Muscle layer of duodenum (tissue), 2 donors: ENCODE measurements around the gene MBLAC1.

Experiments
- H3K27ac ChIP-seq: one replicate; pipeline ENCODE4 v1.7.0; 2013; ENCODE audit warnings: mild to moderate bottlenecking, low read length
- H3K27me3 ChIP-seq: one replicate; pipeline ENCODE4 v1.7.0; 2013; ENCODE audit warnings: low read depth, mild to moderate bottlenecking, control low read depth, low read length
- H3K36me3 ChIP-seq, 2 donors: one replicate each; pipeline ENCODE4 v1.7.0; 2013; ENCODE audit warnings: low read length in 2 of 2, control low read depth in 1 of 2, mild to moderate bottlenecking in 1 of 2; ENCODE audit not compliant: insufficient read depth in 2 of 2, control insufficient read depth in 1 of 2
- H3K4me1 ChIP-seq, 2 donors: one replicate each; pipeline ENCODE4 v1.7.0; 2013; ENCODE audit warnings: low read length in 2 of 2, mild to moderate bottlenecking in 2 of 2, control low read depth in 1 of 2, moderate library complexity in 1 of 2; ENCODE audit not compliant: insufficient read depth in 2 of 2, control insufficient read depth in 1 of 2
- H3K4me3 ChIP-seq, 2 donors: one replicate each; pipeline ENCODE4 v1.7.0; 2013; ENCODE audit warnings: low read length in 2 of 2, low read depth in 1 of 2, mild to moderate bottlenecking in 1 of 2
- H3K9me3 ChIP-seq, 2 donors: one replicate each; pipeline ENCODE4 v1.7.0; 2013; ENCODE audit warnings: low read length in 2 of 2, control low read depth in 1 of 2, mild to moderate bottlenecking in 1 of 2; ENCODE audit not compliant: control insufficient read depth in 1 of 2
- donor health status: healthy.

Gene MBLAC1

DNA sequence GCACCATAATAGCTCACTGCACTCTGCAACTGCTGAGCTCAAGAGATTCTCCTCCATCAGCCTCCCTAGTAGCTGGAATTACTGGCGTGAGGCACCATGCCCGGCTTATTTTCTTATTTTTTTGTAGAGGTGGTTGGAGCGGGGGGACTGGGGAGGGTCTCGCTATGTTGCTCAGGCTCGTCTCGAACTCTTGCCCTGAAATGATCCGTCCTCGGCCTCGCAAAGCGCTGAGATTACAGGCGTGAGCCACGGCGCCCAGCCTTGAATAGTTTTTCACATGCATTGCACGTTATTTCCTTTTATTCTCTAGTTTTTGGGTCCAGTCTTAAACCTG, 21.4 kb downstream of the MBLAC1 start:
- H3K27me3 ChIP-seq: no peaks in the 10 kb centered on the region
- H3K27ac ChIP-seq: peak overlapping the region; percentile 10
- H3K4me1 ChIP-seq: peaks cover 3 to 16% of the 10 kb centered on the region in 2 donors
- peak overlapping the region; percentile 79 to 97 for H3K4me3 ChIP-seq
- peaks cover 0 to 3% of the 10 kb centered on the region in 2 donors for H3K36me3 ChIP-seq
- no peaks in the 10 kb centered on the region for H3K9me3 ChIP-seq

DNA sequence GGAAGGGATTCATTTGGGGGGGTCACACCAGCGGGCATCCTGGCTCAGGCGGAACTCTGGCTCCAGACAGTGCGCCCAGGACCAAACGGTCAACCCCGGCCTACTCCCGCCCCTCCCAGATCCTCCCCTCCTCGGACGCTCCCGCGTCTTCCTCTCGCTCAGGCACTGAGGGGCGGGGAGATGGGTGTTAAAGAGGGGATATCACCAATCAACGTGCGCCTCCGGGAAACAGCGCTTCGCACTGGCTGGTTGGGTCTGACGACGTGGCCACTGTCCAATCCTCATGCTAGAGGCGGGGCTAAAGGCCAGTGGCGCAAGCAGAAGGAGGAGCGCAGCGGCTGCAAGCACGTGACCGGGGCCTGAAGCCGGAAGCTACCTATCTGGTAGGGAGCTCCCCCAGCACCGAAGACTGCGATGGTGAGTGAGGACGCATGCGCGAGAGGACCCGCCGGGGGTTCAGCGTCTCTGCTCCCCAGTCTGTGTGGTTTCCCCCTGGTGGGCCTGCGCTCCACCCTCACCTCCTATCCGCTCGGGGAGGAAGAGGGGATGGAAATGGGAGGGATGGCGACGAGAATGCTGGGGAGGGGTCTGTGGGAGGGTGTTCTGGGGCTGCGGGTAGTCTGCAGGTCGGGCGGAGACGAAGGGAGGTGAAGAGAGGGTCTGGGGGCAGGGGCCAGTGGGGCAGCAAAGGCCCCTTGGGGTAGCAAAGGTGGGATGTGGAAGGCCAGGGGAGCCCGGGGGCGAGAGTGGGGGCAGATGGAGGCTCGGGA, 22.0 kb downstream of the MBLAC1 start, which contains the start of gene LAMTOR4:
Gene LAMTOR4, plus strand, starts transcription at position 360 of the 770 bp plus-strand sequence. Its CDS starts 55 bp downstream, at position 415.
- Histone ChIP-seq H3K9me3 (no peaks in the 10 kb centered on the region), H3K4me3 (peak within 1 kb of the TSS; percentile 79 to 97), H3K36me3 (peaks cover 4 to 8% of the 10 kb centered on the region in 2 donors), H3K4me1 (peaks cover 5 to 16% of the 10 kb centered on the region in 2 donors), H3K27me3 (no peaks in the 10 kb centered on the region), H3K27ac (peak within 1 kb of the TSS; percentile 86)

DNA sequence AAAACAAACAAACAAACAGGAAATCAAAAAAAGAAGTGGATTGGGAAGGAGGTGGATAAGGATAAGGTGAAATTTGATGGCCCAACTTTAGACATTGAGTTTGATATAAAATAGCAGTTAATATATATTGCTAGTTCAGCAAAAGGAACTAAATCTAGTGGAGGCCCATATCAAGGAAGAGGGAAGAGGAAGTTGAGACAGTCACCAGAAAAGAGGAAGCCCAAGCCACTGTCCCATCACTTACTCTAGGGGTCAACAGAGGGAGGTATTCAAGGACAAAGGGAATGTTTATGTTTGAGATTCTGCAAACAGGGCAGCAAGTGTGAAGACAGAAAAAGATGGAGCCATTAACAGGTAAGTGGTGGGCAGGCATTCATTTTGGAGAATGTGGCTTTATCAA, 25.6 kb downstream of the MBLAC1 start:
- H3K4me3 ChIP-seq: no peak overlapping the region
- H3K9me3 ChIP-seq: no peaks in the 10 kb centered on the region
- no peak overlapping the region for H3K27ac ChIP-seq
- peaks cover 20 to 39% of the 10 kb centered on the region in 2 donors for H3K36me3 ChIP-seq
- peaks cover 16 to 31% of the 10 kb centered on the region in 2 donors for H3K4me1 ChIP-seq
- H3K27me3 ChIP-seq: no peaks in the 10 kb centered on the region

DNA sequence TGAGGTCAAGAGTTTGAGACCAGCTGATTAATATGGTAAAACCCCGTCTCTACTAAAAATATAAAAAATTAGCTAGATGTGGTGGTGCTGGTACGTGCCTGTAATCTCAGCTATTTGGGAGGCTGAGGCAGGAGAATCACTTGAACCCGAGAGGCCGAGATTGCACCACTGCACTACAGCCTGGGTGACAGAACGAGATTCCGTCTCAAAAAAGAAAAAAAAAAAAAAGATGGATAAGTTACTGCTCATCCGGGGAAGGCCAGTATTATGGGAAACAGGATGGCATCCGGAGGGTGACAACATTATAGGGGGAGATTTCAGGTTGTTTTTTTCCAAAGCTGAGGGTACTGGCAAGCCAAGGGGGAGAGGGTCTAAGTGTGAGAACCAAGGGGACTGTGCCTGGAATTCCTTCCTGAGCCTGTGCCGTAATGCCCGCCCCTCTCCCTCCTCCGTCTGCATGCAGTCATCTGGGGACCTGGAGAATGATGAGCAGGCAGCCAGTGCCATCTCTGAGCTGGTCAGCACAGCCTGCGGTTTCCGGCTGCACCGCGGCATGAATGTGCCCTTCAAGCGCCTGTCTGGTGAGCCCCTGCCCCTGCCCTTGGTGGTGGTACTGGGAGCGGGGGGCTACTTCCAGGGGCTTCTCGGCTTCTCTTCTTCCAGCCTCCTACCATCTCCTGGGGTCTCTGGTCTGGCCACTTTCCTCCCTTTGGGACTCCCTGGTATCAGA, 26.3 kb downstream of the MBLAC1 start:
- no peak overlapping the region for H3K4me3 ChIP-seq
- H3K4me1 ChIP-seq: peaks cover 19 to 36% of the 10 kb centered on the region in 2 donors
- H3K36me3 ChIP-seq: peaks cover 20 to 39% of the 10 kb centered on the region in 2 donors

DNA sequence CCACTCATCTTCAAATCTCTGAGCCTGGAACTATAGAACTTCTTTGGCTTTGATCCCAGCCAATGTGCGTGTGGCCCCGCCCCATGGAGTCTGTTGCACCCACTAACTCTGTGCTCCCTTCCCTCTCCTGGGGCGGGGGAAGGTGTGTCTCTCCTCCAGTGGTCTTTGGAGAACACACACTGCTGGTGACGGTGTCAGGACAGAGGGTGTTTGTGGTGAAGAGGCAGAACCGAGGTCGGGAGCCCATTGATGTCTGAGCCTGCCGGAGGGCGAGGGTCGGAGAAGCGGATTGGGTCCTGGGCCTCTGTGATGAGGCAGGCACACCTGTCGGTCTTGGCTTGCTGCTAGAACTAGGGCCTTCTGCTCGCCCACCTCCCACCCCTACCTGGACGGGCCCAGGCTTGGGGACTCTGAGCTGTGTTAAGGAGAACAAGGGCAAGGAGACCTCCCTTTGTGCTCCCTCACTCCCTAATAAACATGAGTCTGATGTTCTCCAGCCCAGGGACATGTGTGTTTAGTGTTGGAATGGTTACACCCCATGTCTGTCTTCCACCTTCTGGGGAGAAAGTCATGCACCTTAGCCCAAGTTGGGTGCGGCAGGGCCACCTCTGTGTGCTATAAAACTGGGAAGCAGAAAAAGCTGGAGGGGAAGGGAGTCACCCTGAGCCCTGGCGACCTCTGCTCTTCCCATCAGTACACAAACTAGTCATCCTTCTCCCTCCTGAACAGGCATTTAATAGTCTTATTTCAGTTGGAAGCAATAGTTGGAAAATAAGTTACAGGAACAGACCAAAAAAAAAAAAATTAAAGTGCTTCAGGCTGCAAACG, 27.2 kb downstream of the MBLAC1 start:
- Histone ChIP-seq H3K9me3 (no peaks in the 10 kb centered on the region), H3K4me3 (no peak overlapping the region), H3K36me3 (peaks cover 20 to 39% of the 10 kb centered on the region in 2 donors), H3K4me1 (peaks cover 19 to 36% of the 10 kb centered on the region in 2 donors), H3K27me3 (no peaks in the 10 kb centered on the region), H3K27ac (peak overlapping the region; percentile 39)

More for the DNA sequence above, 26.3 kb downstream of the MBLAC1 start:
- Histone ChIP-seq H3K27me3 (no peaks in the 10 kb centered on the region), H3K27ac (no peak overlapping the region), H3K9me3 (no peaks in the 10 kb centered on the region)

DNA sequence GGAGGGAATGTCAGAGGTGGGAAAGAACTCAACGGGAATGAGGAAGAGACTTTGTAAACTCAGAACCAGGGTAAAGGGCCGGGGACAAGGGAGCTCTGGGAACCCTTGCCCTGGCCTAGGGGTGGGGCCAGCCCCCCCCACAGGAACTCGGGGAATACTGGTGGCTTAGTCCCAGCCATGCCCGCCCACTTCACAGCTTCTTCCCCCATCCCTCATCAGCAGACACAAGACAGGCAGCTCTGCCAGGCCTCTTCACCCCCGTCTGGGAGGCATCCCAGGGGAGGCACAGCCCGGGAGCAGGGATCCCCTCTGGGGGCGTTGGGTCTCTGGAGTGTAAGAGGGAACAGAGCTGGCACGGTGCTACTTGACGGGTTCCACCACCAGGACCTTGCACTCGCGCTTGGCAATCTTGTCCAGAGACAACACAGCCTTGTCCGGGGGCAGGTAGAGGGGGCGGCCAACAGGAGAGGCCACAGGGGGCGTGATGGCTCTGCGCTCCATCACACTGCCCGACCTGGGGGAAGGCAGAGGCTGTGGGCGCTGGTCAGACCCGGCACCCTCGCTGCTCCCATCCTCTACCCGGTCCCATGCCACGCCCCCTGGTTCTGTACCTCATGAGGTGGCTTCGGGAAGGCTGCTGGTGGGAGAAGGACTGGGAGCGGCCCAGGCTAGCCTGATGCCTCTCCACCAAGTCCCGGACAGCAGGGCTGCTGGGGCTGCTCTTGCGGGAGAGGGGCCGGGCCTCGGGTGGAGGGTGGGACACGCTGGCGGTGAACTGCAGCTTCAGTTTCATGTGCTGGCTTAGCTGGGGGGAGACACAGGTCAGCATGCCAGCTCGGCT, 28.1 kb downstream of the MBLAC1 start:
- no peak overlapping the region for H3K4me3 ChIP-seq

DNA sequence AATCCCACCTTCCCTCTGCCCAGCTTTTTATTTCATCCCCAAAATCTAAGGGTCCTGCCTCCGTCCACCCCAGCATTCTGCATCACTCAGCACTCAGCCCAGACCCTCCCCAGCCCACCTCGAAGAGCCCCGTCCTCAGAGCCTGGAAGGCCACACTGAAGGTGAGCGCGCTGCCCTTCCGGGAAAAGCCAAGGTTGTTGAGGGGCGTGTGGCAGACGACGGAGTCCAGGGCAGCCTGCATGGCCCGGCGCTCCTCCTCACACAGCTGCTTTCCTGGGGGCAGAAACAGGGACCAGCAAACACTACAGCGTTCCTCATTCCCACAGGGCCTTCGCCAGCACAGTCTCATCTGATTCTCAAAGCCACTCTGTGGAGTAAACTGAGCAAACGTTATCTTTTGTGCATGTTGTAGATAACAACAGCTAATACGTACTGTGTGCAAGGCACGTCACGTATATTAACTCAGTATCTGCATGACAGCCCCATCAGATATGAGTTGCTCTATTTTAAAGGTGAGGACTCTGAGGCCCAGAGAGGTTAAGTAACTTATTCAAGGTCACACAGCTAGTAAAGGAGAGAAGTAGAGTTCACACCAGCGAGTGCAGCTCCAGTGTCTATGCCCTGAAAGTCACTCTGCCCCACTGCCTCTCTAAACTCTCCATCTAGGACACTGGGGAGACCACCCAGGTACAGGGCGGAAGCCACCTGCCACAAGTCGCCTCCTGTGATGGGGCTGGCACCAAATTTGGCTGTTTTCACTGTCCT, 29.0 kb downstream of the MBLAC1 start:
- Histone ChIP-seq H3K4me3 (no peak overlapping the region), H3K9me3 (no peaks in the 10 kb centered on the region), H3K27ac (no peak overlapping the region), H3K4me1 (peaks cover 16 to 27% of the 10 kb centered on the region in 2 donors), H3K27me3 (no peaks in the 10 kb centered on the region), H3K36me3 (peaks cover 20 to 39% of the 10 kb centered on the region in 2 donors)

More for the DNA sequence above, 28.1 kb downstream of the MBLAC1 start:
- no peaks in the 10 kb centered on the region for H3K9me3 ChIP-seq
- H3K4me1 ChIP-seq: peaks cover 16 to 32% of the 10 kb centered on the region in 2 donors
- no peaks in the 10 kb centered on the region for H3K27me3 ChIP-seq
- H3K27ac ChIP-seq: no peak overlapping the region
- peaks cover 20 to 39% of the 10 kb centered on the region in 2 donors for H3K36me3 ChIP-seq

DNA sequence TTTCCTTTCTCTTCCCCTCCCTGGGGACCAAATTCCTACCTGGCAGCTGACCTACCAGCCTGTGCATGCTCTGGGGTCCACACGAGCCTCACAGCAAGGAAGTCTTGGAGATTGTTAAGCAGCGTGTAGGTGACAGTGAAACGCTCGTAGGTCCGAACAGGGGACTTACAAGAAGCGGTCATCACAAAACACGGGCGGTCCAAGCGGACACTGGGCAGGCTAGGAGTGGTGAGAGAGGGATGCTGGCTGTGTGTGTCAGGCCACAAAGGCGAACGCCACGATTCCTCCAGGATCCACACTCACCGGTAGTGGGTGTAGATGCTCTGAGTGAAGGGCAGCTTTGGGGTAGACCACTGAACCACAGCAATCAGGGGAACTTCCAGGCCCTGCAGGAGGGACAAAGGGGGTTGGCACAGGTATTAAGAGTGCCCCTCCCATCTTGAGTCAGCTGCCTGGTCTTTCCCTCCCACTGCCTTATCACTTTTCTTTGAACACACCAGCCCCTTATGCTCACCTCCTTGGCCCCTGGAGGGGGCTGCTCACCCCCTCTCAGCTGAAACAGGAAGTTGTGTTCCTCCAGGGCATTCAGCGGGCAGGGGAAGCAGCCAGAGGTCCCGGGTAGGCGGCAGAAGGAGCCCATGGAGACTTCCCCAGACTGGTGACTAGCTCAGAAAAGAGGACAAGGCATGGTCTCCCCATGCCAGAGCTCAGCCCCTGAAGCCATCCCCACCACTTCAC, 29.7 kb downstream of the MBLAC1 start:
- no peak overlapping the region for H3K4me3 ChIP-seq
- H3K4me1 ChIP-seq: peaks cover 16 to 27% of the 10 kb centered on the region in 2 donors
- peak overlapping the region; percentile 20 for H3K27ac ChIP-seq
- H3K36me3 ChIP-seq: peaks cover 20 to 39% of the 10 kb centered on the region in 2 donors
- no peaks in the 10 kb centered on the region for H3K27me3 ChIP-seq
- H3K9me3 ChIP-seq: no peaks in the 10 kb centered on the region

DNA sequence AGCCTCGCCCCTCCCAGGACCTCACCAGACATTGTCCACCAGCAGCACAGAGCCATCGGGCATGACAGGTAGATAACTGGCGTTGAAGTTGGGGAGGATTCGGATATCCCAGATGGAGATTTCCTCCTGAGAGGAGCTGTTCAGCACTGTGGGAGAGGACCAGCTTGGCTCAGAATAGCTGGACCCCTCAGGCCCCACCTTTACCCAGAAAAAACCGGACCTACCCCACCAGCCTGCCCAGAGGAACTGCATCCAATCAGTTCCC, 30.2 kb downstream of the MBLAC1 start:
- H3K27me3 ChIP-seq: no peaks in the 10 kb centered on the region
- H3K4me1 ChIP-seq: peaks cover 16 to 27% of the 10 kb centered on the region in 2 donors
- peak overlapping the region; percentile 20 for H3K27ac ChIP-seq
- H3K36me3 ChIP-seq: peaks cover 20 to 39% of the 10 kb centered on the region in 2 donors
- H3K9me3 ChIP-seq: no peaks in the 10 kb centered on the region
- H3K4me3 ChIP-seq: peak overlapping the region in 1 of 2 donors; percentile 92
